Measurements from ENCODE around the gene MICALL1.

Gene MICALL1

GRCh38 chr22:37907036-37907954 lies 1.2 kb downstream of the MICALL1 start:
- no peak for DNase-seq

- DNase-seq, result no peak
Measured at GRCh38 chr22:37909766-37910165, 3.7 kb downstream of the MICALL1 start.

DNA sequence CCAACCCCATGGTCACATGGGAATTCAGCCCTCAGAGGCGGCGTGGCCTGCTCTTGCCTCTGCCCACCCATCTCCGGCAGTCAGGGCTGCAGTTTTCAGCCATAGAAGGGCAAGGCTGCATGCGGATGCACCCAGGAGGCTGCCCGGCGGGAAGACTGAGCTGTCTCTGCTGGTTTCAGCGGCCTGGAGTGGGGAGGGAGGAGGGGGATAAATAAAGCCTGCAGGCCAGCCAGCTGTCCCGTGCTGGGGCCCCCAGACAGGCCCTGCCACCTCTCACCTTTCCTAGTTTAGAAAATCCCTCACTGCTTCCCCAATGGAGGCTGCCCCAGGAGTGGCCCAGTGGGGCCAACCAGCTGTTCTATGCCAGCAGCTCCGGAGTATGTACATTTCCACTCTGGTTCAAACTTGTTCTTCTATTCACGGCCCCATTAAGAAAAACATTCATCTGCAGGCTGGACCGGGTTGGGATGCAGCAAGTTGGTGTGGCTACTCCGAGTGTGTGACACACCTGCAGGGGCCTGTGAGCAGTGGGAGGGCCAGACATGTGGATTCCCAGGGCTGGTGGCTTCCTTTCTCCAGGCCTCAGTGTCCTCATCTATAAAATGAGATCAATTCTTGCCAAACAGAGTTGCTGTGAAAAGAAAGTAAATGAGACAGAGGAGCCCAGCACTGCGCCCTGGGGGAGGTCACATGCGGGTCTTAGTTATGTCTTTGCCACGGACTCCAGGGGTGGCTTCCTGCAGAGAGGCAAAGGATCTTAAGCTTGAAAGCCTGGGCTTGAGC lies 5.0 kb downstream of the MICALL1 start:
- no peak for DNase-seq

DNA sequence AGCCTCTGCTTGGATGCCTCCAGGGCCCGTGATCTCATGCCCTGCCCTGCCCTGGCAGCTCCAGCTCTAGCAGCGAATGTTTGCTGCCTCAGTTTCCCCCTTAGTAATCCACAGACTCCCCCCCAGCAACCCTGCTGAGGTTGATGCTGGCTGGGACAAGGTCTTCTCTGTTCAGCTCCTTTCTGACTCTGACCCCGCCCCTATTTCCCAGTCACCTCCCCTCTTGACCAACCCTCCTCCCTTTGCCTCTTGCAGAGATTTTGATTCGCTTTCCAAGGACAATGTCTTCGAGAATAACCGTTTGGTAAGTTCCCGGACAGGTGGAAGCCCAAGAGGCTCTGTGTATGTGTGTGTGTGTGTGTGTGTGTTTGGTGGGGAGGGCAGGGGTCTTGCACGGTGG lies 5.6 kb downstream of the MICALL1 start:
- DNase-seq, result no peak

- no peak for DNase-seq
Measured at GRCh38 chr22:37912171-37912570, 6.1 kb downstream of the MICALL1 start.

DNA sequence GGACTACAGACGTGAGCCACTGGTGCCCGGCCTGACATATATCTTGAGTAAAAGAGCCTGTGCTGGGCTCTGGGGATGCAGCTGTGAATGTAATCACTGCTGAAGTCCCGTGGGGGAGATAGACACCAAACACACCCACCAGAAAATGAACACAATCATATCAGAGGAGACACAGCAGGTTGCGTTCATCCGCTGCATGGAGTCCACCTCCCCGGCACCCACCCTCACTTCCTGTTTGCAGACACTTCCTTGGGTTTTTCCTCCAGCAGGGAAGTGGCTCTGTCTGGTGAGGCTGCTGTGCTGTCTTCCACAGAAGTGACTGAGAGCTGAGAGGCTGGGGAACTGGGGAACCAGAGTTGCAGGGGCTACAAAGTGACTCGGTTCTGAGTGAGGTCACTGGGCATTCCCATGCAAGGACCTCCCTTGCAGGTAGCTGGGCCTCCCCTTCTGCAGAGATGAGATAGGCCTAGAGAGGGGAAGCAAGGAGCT lies 7.2 kb downstream of the MICALL1 start:
- DNase-seq, result no peak

- DNase-seq, result no peak
Measured at GRCh38 chr22:37916311-37916710, 10.2 kb downstream of the MICALL1 start.

DNA sequence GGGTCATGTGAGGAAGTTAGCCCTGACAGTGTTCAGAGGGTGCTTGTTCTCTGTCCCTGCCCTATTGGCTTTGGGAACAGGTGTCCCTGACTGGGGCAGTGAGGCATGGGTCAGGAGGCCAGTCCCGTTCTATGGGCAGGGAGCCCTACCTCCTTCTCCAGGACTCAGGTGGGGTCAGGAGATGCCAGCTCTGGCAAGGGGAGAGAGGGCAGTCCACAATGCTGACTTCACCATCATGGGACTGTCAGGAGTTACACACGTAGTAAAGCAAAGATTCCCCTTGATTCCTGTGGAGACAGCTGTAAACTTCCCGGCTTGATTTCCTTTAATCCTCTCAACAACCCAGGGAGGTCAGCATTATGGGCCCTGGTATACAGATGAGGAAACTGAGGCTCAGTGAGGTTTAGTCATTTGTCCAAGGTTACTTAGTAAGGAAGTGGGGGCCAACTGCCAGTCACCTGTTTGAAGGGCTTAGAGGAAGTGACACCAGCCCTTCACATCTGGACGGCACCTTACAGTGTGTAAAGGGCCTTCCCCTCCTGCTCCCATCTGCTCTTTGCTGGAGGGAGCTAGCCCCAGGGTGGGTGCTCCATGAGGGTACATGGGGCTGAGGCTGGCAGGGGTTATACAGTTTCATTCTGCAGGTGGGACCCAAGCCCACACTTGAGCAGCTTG lies 11.9 kb downstream of the MICALL1 start:
- DNase-seq, result no peak

- DNase-seq, result no peak
Measured at GRCh38 chr22:37918580-37919270, 12.6 kb downstream of the MICALL1 start.

- no peak for DNase-seq
Measured at GRCh38 chr22:37920126-37920525, 14.0 kb downstream of the MICALL1 start.

- DNase-seq, result no peak
Measured at GRCh38 chr22:37922191-37922590, 16.1 kb downstream of the MICALL1 start.

DNA sequence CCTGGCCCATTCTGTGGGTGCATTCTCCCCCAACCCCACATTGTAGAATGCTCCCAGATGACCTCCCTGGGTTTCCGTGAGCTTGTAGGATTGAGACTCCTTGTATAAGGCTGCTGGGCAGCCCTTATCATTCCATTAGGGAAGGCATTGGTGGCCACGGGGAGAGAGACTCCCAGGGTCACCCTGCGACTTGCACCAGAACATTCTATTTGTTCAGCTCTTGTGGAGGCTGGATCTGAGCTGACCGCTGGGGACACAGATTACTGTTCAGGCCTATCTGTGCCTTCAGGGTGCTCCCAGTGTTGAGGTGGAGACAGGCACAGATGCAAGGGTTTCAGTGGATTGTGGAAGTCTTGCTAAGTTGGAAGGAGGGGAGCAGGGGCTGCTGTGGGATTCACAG lies 17.8 kb downstream of the MICALL1 start:
- no peak for DNase-seq

DNA sequence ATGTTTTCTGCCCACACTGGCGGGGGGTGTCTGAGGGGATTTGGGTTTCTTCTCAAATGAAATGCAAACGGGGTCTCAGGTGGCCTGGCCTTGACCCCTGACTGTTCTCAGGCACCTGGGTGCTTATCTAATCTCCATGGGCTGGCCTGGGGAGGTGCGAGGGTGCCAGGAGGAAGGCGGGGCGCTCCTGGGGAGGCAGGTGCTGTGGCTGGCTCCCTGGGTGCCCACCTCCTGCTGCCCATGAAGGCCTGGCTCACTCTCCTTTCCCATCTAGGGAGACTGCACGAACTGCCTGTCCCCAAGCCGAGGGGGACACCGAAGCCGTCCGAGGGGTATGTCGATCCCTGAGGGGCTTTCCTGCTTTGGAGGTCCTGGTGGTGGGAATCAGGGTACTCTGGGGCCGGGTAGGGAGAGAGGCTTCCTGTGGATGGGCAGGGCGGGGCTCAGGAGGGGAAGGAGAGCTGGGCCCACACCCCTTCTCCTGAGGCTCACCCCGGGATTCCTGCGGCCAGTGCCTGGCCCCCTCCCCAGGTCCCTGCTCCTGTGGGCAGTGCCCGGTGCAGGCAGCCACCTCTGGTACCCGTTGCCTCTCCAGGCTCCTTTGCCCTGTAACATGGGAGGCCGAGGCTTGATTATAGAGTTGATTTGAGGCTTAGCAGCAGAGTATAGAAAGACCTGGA lies 18.4 kb downstream of the MICALL1 start:
- DNase-seq, result no peak

DNA sequence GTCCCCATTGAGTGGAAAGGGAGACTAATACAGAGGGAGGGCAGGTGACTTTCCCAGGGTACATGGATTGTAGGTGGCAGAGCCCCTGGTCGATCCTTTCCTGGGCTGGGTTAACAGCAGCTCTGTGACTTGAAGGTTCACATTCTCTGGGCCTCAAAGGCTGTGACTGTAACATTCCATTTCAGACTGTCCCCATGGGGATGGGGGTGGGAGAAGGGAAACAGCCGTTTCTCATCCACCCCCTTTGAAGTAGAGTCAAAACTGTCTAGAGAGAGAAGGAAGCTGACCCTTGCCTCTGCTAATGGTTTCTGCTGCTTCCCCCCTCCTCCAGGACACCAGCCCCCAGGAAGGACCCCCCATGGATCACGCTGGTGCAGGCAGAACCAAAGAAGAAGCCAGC lies 19.2 kb downstream of the MICALL1 start:
- DNase-seq, result no peak

DNA sequence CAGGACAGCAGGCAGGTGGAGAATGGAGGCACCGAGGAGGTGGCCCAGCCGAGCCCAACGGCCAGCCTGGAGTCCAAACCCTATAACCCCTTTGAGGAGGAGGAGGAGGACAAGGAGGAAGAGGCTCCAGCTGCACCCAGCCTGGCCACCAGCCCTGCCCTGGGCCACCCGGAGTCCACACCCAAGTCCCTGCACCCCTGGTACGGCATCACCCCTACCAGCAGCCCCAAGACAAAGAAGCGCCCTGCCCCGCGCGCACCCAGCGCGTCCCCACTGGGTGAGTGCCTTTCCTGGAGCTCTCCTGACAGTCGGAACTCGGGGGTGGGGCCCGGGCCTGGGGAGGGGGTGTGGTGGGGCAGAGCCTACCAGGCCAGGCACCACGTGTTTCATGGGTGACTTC lies 19.7 kb downstream of the MICALL1 start:
- no peak for DNase-seq

- no peak for DNase-seq
Measured at GRCh38 chr22:37926358-37926757, 20.3 kb downstream of the MICALL1 start.

GRCh38 chr22:37926771-37927636 lies 20.9 kb downstream of the MICALL1 start:
- DNase-seq, result no peak

- DNase-seq, result no peak
Measured at GRCh38 chr22:37927637-37927936, 21.5 kb downstream of the MICALL1 start.

DNA sequence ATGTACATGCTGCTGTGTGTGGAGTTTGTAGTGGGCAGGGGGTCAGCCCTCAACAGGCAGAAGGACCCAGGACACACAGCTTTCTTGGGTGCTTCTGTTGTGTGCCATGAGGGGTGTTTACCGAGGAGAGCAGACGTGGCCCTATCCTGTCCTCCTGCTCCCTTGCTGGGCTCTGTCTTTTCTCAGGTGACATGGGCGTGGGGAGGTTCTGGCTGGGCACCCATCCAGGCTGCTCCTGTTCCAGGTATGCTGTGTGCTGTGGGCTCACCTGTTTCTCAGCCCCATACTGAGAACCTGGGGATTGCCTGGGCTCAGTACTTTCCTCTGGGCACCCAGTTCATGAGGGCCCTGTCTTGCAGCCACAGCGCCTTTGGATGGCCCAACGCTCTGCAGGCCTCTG lies 23.3 kb downstream of the MICALL1 start:
- no peak for DNase-seq

DNA sequence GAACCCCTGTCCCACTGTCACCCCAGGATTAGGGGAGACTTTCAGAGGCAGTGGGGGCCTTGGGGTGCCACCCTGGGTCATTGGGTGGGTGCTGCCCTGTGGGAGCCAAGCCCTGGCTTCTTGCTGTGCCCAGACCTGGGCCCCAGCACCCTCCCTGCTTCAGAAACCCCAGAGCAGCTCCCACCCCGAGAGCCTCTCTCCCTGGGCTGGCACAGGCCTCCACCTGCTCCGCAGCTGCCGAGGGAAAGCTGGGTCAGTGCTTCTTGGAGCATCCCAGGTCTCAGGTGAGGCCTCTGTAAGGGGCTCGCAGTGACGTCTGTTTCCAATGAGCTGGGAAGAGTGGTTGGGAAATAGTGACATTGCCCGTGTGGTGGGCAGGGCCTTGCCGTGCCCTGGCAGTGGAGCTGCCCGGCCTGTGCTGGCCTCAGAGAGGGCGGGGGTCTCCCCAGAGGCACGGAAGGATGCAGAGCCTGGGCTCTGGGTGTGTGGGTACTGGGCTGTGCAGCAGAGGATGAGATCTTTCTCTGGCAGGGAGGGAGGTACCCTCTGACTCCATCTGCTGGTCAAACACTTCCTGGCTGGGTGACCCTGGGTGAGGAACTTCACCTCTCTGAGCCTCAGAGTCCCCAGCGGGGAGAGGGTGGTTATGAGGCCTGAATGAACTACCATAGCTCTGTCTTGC lies 24.3 kb downstream of the MICALL1 start:
- no peak for DNase-seq
